KMS-11 (cell line): Measurements from ENCODE around the gene ABCC2.
"Not testable (repeated sequence)": the region's sequence is repeated elsewhere in the genome, so short reads cannot be mapped to it uniquely, and the experiment has no call there.

Experiments
- H2AFZ ChIP-seq: fragments of 200-600 bp; sonication (generic); 2 replicates; pipeline ENCODE4 v1.6.1; 2016; ENCODE audit warnings: antibody characterized with exemption, mixed run types, low read depth
- H3K27ac ChIP-seq: fragments of 200-600 bp; sonication (generic); 2 replicates; pipeline ENCODE4 v1.6.1; 2016; ENCODE audit warnings: mild to moderate bottlenecking, mixed run types
- H3K27me3 ChIP-seq: fragments of 200-600 bp; sonication (generic); 2 replicates; pipeline ENCODE4 v1.6.1; 2017; ENCODE audit warnings: mild to moderate bottlenecking, low read depth, mixed run types, moderate library complexity; ENCODE audit not compliant: insufficient read depth
- H3K36me3 ChIP-seq: fragments of 200-600 bp; sonication (generic); 2 replicates; pipeline ENCODE4 v1.6.1; 2017; ENCODE audit warnings: mild to moderate bottlenecking, mixed run types; ENCODE audit not compliant: insufficient read depth
- H3K4me1 ChIP-seq: fragments of 200-600 bp; sonication (generic); 2 replicates; pipeline ENCODE4 v1.6.1; 2016; ENCODE audit warnings: mild to moderate bottlenecking, low read depth, mixed run types; ENCODE audit not compliant: poor library complexity, severe bottlenecking
- H3K4me2 ChIP-seq: fragments of 200-600 bp; sonication (generic); 2 replicates; pipeline ENCODE4 v1.7.0; 2016; ENCODE audit warnings: mild to moderate bottlenecking, mixed run types
- H3K4me3 ChIP-seq: fragments of 200-600 bp; sonication (generic); IDR thresholded peaks from 2 replicates; pipeline ENCODE4 v1.6.1; 2017; ENCODE audit warnings: low read depth, low read length, mixed read lengths; ENCODE audit not compliant: insufficient read depth
- H3K79me2 ChIP-seq: fragments of 200-600 bp; sonication (generic); 2 replicates; pipeline ENCODE4 v1.6.1; 2016; ENCODE audit warnings: low read depth, mixed run types; ENCODE audit not compliant: insufficient read depth
- H3K9ac ChIP-seq: fragments of 200-600 bp; sonication (generic); 2 replicates; pipeline ENCODE4 v1.6.1; 2016; ENCODE audit warnings: mild to moderate bottlenecking, mixed run types
- H4K20me1 ChIP-seq: fragments of 200-600 bp; sonication (generic); 2 replicates; pipeline ENCODE4 v1.6.1; 2016; ENCODE audit warnings: mild to moderate bottlenecking, mixed run types; ENCODE audit not compliant: insufficient read depth
- CTCF ChIP-seq: fragments of 200-600 bp; sonication (generic); conservative IDR thresholded peaks from 2 replicates; pipeline ENCODE4 v1.6.1; 2017; ENCODE audit warnings: low read depth, mild to moderate bottlenecking, antibody characterized with exemption, low read length, moderate library complexity, mixed read lengths

Gene ABCC2

GRCh38 chr10:99894613-99895012 is 112.2 kb downstream of the ABCC2 start:
- H3K36me3 ChIP-seq: no peaks in the 10 kb centered on the region
- H3K4me3 ChIP-seq: no peak overlapping the region
- no peak for TF ChIP-seq CTCF
- H4K20me1 ChIP-seq: no peaks in the 10 kb centered on the region
- H3K9ac ChIP-seq: no peak overlapping the region
- no peaks in the 10 kb centered on the region for H3K4me1 ChIP-seq
- H3K27ac ChIP-seq: no peak overlapping the region
- H2AFZ ChIP-seq: no peak overlapping the region
- no peak overlapping the region for H3K4me2 ChIP-seq
- no peaks in the 10 kb centered on the region for H3K79me2 ChIP-seq
- no peaks in the 10 kb centered on the region for H3K27me3 ChIP-seq

GRCh38 chr10:99895066-99895465 is 112.6 kb downstream of the ABCC2 start:
- not testable (repeated sequence) for H3K4me3 ChIP-seq, H3K4me2 ChIP-seq, H3K36me3 ChIP-seq, H4K20me1 ChIP-seq, H3K27me3 ChIP-seq, H3K27ac ChIP-seq, H2AFZ ChIP-seq, H3K79me2 ChIP-seq, H3K4me1 ChIP-seq, H3K9ac ChIP-seq

- H3K4me2 ChIP-seq: no peak overlapping the region
These were observed 113.4 kb downstream of the ABCC2 start for GRCh38 chr10:99895867-99896266.

More at GRCh38 chr10:99895867-99896266, 113.4 kb downstream of the ABCC2 start:
- H3K9ac ChIP-seq: no peak overlapping the region
- H3K4me3 ChIP-seq: no peak overlapping the region
- H3K27ac ChIP-seq: no peak overlapping the region
- H3K79me2 ChIP-seq: no peaks in the 10 kb centered on the region
- no peaks in the 10 kb centered on the region for H3K4me1 ChIP-seq
- H3K27me3 ChIP-seq: no peaks in the 10 kb centered on the region
- H4K20me1 ChIP-seq: no peaks in the 10 kb centered on the region
- H3K36me3 ChIP-seq: no peaks in the 10 kb centered on the region
- H2AFZ ChIP-seq: no peak overlapping the region
- no peak for TF ChIP-seq CTCF
